DOHH2 (cell line): ENCODE measurements around the gene TSNAXIP1.

Experiments
- H3F3A ChIP-seq: fragments of 200-600 bp; sonication (generic), shearing (Covaris generic); 2 replicates; pipeline ENCODE4 v1.6.0; 2016; ENCODE audit warnings: antibody characterized with exemption, mild to moderate bottlenecking; ENCODE audit not compliant: control insufficient read depth, insufficient read depth
- H3K27ac ChIP-seq: fragments of 200-600 bp; sonication (generic); 2 replicates; pipeline ENCODE4 v1.5.1; 2014; ENCODE audit warnings: low read depth, mild to moderate bottlenecking, low read length, moderate library complexity
- H3K27me3 ChIP-seq: fragments of 200-600 bp; sonication (generic); 2 replicates; pipeline ENCODE4 v1.6.1; 2014; ENCODE audit warnings: mild to moderate bottlenecking, low read length, mixed read lengths; ENCODE audit not compliant: control insufficient read depth
- H3K36me3 ChIP-seq: fragments of 200-600 bp; sonication (generic); 2 replicates; pipeline ENCODE4 v1.6.1; 2014; ENCODE audit warnings: mild to moderate bottlenecking, low read length, moderate library complexity, mixed read lengths; ENCODE audit not compliant: control insufficient read depth
- H3K4me1 ChIP-seq: fragments of 200-600 bp; sonication (generic); 2 replicates; pipeline ENCODE4 v1.6.1; 2014; ENCODE audit warnings: mild to moderate bottlenecking, low read length, mixed read lengths; ENCODE audit not compliant: control insufficient read depth
- H3K4me2 ChIP-seq: fragments of 200-600 bp; sonication (generic); 2 replicates; pipeline ENCODE4 v1.6.0; 2014; ENCODE audit warnings: mild to moderate bottlenecking, low read length, moderate library complexity
- H3K4me3 ChIP-seq: fragments of 200-600 bp; sonication (generic); 2 replicates; pipeline ENCODE4 v1.5.1; 2014; ENCODE audit warnings: mild to moderate bottlenecking, low read length, mixed read lengths
- H3K79me2 ChIP-seq: fragments of 200-600 bp; sonication (generic); 2 replicates; pipeline ENCODE4 v1.6.1; 2014; ENCODE audit warnings: mild to moderate bottlenecking, low read length, mixed read lengths; ENCODE audit not compliant: control insufficient read depth
- H3K9me2 ChIP-seq: fragments of 200-600 bp; sonication (generic); replicated peaks from 2 replicates; pipeline ENCODE4 v1.6.1; 2014; ENCODE audit warnings: mild to moderate bottlenecking, low read length, mixed read lengths; ENCODE audit not compliant: control insufficient read depth
- H3K9me3 ChIP-seq: fragments of 200-600 bp; sonication (generic); 2 replicates; pipeline ENCODE4 v1.6.1; 2014; ENCODE audit warnings: antibody characterized with exemption, low read length, mixed read lengths; ENCODE audit not compliant: control insufficient read depth, insufficient read depth
- H4K20me1 ChIP-seq: fragments of 200-600 bp; sonication (generic); 2 replicates; pipeline ENCODE4 v1.6.0; 2014; ENCODE audit warnings: low read depth, mild to moderate bottlenecking, antibody characterized with exemption, low read length, moderate library complexity; ENCODE audit not compliant: control insufficient read depth, insufficient read depth
- CTCF ChIP-seq: fragments of 200-600 bp; sonication (generic); IDR thresholded peaks from one replicate; pipeline ENCODE4 v1.5.1; 2014; ENCODE audit warnings: antibody characterized with exemption, mild to moderate bottlenecking, low read depth, low read length; ENCODE audit not compliant: poor library complexity, severe bottlenecking
- EZH2phosphoT487 ChIP-seq: fragments of 200-600 bp; sonication (generic); IDR thresholded peaks from 2 replicates; pipeline ENCODE4 v1.6.1; 2017; ENCODE audit warnings: borderline replicate concordance, mild to moderate bottlenecking, antibody characterized with exemption, low read length, moderate library complexity, mixed read lengths

Gene TSNAXIP1

GRCh38 chr16:67780847-67781564 is 25.7 kb upstream of the TSNAXIP1 start:
- Histone ChIP-seq H3K9me3 (no peaks in the 10 kb centered on the region), H3K27me3 (no peaks in the 10 kb centered on the region), H3K36me3 (no peaks in the 10 kb centered on the region), H3K4me2 (no peak overlapping the region), H3K4me3 (no peak overlapping the region), H3K79me2 (peaks cover 11% of the 10 kb centered on the region), H4K20me1 (no peaks in the 10 kb centered on the region), H3K9me2 (no peaks in the 10 kb centered on the region), H3K4me1 (peaks cover 2% of the 10 kb centered on the region), H3K27ac (no peak overlapping the region), H3F3A (no peaks in the 10 kb centered on the region)
- TF ChIP-seq EZH2phosphoT487 (no peak), CTCF (no peak)

GRCh38 chr16:67781565-67781921 is 25.1 kb upstream of the TSNAXIP1 start:
- Histone ChIP-seq H4K20me1 (no peaks in the 10 kb centered on the region), H3F3A (0 out of 2 replicates have a peak, but pooled peaks cover 2% of the 10 kb centered on the region), H3K4me1 (peaks cover 7% of the 10 kb centered on the region), H3K27ac (no peak overlapping the region), H3K79me2 (peaks cover 14% of the 10 kb centered on the region), H3K4me2 (no peak overlapping the region), H3K9me3 (no peaks in the 10 kb centered on the region), H3K9me2 (no peaks in the 10 kb centered on the region), H3K36me3 (no peaks in the 10 kb centered on the region), H3K27me3 (no peaks in the 10 kb centered on the region), H3K4me3 (no peak overlapping the region)
- no peak for TF ChIP-seq EZH2phosphoT487
- TF ChIP-seq CTCF = no peak

- H3K79me2 ChIP-seq = peaks cover 22% of the 10 kb centered on the region
- H4K20me1 ChIP-seq = no peaks in the 10 kb centered on the region
- no peaks in the 10 kb centered on the region for H3K9me3 ChIP-seq
- H3K27me3 ChIP-seq = no peaks in the 10 kb centered on the region
- H3K36me3 ChIP-seq = no peaks in the 10 kb centered on the region
- no peaks in the 10 kb centered on the region for H3K9me2 ChIP-seq
- H3K4me2 ChIP-seq = no peak overlapping the region
- peaks cover 18% of the 10 kb centered on the region for H3K4me1 ChIP-seq
- TF ChIP-seq CTCF (no peak), EZH2phosphoT487 (no peak)
- 0 out of 2 replicates have a peak, but pooled peaks cover 3% of the 10 kb centered on the region for H3F3A ChIP-seq
- H3K27ac ChIP-seq = no peak overlapping the region
- no peak overlapping the region for H3K4me3 ChIP-seq
Measured at GRCh38 chr16:67782567-67783352, 23.9 kb upstream of the TSNAXIP1 start.
